Omental fat pad (tissue), 4 donors: ENCODE results near the gene TRIM60. TPM values are rescaled to one million over a fixed set of nuclear protein-coding genes. Genes with fewer than 3 reads are reported as not detected.
"Not testable (repeated sequence)": the region's sequence is repeated elsewhere in the genome, so short reads cannot be mapped to it uniquely, and the experiment has no call there.

Experiments used
- ATAC-seq: fragments of 150-250 bp; one replicate; pipeline ENCODE4 v1.9.1; 2016; ENCODE audit warnings: mild to moderate bottlenecking, moderate library complexity; ENCODE audit not compliant: low FRiP score
- DNase-seq: peaks from one replicate; pipeline ENCODE4 v3.0.0-alpha.2; 2019; ENCODE audit warnings: low spot score
- total RNA-seq, 4 donors: library from RNA; depleted of rRNA; stranded (reverse); fragments of >200 nt; gene quantifications; one replicate each; pipeline ENCODE4 v1.1.0, GENCODE V29; 2016
- TF ChIP-seq, protein P1 (sequence below), 3 donors: fragments of 450-650 bp; IDR thresholded peaks; one replicate each; pipeline ENCODE4 v1.5.1; 2016 to 2017; ENCODE audit warnings: antibody characterized with exemption in 3 of 3, mild to moderate bottlenecking in 3 of 3, moderate library complexity in 2 of 3

TRIM60 gene
- not detected for total RNA-seq

DNA sequence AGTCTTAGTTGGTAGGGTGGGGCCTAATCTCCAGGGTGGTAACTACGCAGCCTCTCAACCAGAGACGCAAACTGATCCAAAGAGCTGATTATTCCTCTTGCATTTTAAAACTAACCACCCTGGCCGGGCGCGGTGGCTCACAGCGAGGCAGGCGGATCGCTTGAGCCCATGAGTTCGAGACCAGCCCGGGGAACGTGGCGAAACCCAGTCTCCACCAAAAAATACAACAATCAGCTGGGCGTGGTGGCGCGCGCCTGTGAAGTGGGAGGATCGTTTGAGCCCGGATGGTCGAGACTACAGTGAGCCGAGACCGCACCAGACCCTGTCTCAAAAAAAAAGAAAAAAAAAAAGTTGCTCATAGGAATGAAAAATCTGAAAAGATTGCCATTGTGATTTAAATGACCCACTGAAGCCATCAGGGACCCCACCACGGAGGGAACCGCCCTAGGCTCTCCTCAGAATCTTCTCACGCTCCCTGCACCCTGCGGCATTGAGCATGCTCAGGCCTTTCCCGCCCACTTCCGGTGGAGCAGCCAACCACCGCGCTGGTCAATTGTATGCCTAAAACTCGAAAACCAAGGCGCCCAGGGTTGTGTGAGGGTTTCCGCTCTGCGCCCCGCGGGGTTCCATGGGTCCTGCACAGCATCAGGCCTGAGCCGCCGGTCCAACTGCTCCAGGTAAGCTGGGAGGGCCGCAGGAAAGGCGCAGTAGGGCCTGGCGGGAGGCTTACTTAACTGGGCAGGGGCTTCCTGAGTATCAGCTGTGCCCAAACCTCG is at the start of gene TRIM60:
Gene TRIM60 (plus strand): TSS at position 564 of the 776 bp plus-strand sequence. CDS start 8,074 bp downstream, outside the sequence.
- ATAC-seq (no peak), DNase-seq (no peak)
- TF ChIP-seq, protein P1, sequence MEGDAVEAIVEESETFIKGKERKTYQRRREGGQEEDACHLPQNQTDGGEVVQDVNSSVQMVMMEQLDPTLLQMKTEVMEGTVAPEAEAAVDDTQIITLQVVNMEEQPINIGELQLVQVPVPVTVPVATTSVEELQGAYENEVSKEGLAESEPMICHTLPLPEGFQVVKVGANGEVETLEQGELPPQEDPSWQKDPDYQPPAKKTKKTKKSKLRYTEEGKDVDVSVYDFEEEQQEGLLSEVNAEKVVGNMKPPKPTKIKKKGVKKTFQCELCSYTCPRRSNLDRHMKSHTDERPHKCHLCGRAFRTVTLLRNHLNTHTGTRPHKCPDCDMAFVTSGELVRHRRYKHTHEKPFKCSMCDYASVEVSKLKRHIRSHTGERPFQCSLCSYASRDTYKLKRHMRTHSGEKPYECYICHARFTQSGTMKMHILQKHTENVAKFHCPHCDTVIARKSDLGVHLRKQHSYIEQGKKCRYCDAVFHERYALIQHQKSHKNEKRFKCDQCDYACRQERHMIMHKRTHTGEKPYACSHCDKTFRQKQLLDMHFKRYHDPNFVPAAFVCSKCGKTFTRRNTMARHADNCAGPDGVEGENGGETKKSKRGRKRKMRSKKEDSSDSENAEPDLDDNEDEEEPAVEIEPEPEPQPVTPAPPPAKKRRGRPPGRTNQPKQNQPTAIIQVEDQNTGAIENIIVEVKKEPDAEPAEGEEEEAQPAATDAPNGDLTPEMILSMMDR (IDR thresholded peaks at IDR 0.05), result no peak

DNA sequence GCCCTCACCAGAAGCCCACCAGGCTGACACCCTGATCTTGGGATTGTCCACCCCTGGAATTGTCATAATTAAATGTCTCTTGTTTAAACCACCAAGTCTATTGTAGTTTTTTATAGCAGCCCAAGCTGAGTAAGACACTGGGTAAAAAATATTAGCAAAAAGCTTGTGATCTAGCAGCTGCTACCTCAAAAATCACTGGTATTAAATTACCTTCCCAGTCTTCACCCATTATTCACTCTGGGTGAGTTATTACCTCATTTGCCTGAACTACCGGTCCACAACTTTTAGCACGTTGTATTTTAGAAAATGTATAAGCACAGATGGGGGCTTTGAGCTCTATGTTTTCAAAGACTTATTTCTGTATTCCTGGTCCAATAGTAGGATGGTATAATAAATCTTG is 42.3 kb upstream of the TRIM60 start:
- TF ChIP-seq, protein P1 (IDR thresholded peaks at IDR 0.05), result no peak
- no peak for ATAC-seq
- DNase-seq, result no peak

DNA sequence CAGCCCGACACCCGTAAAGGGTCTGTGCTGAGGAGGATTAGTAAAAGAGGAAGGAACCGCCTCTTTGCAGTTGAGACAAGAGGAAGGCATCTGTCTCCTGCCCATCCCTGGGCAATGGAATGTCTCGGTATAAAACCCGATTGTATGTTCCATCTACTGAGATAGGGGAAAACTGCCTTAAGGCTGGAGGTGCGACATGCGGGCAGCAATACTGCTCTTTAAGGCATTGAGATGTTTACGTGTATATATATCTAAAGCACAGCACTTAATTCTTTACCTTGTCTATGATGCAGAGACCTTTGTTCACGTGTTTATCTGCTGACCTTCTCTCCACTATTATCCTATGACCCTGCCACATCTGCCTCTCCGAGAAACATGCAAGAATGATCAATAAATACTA is 41.0 kb upstream of the TRIM60 start:
- ATAC-seq, DNase-seq: not testable (repeated sequence)

DNA sequence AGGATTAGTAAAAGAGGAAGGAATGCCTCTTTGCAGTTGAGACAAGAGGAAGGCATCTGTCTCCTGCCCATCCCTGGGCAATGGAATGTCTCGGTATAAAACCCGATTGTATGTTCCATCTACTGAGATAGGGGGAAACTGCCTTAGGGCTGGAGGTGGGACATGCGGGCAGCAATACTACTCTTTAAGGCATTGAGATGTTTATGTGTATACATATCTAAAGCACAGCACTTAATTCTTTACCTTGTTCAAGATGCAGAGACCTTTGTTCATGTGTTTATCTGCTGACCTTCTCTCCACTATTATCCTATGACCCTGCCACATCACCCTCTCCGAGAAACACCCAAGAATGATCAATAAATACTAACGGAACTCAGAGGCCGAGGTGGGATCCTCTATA is 35.7 kb upstream of the TRIM60 start:
- not testable (repeated sequence) for DNase-seq, ATAC-seq

DNA sequence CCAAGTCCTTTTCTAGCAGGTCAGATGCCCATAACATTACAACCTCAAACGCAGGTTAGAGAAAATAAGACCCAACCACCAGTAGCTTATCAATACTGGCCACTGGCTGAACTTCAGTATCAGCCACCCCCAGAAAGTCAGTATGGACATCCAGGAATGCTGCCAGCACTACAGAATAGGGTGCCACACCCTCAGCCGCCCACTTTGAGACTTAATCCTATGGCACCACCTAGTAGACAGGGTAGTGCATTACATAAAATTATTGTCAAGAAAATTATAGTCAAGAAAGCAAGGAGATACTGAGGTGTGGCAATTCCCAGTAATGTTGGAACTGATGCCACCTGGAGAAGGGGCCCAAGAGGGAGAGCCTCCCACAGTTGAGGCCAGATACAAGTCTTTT is 34.5 kb upstream of the TRIM60 start:
- TF ChIP-seq, protein P1 (IDR thresholded peaks at IDR 0.05), result no peak
- ATAC-seq, result no peak
- DNase-seq, result no peak

DNA sequence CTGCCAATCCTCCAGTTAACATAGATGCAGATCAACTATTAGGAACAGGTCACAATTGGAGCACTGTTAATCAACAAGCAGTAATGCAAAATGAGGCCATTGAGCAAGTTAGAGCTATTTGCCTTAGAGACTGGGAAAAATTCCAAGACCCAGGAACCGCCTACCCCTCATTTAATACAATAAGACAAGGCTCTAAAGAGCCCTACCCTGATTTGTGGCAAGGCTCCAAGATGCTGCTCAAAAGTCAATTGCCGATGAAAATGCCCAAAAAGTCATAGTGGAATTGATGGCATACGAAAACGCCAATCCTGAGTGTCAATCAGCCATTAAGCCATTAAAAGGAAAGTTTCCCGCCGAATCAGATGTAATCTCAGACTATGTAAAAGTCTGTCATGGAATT is 33.9 kb upstream of the TRIM60 start:
- TF ChIP-seq, protein P1 (IDR thresholded peaks at IDR 0.05), result no peak
- DNase-seq (no peak), ATAC-seq (no peak)

DNA sequence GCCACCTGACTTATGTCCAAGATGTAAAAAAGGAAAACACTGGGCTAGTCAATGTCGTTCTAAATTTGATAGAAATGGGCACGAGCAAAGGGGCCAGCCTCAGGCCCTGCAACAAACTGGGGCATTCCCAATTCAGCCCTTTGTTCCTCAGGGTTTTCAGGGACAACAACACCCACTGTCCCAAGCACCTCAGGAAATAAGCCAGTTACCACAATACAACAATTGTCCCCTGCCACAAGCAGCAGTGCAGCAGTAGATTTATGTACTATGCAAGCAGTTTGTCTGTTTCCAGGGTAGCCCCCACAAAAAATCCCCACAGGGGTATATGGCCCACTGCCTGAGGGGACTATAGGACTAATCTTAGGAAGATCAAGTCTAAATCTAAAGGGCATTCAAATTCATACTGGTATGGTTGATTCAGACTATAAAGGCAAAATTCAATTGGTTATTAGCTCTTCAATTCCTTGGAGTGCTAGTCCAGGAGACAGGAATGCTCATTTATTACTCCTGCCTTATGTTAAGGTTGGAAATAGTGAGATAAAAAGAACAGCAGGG is 33.2 kb upstream of the TRIM60 start:
- DNase-seq, result not testable (repeated sequence)

DNA sequence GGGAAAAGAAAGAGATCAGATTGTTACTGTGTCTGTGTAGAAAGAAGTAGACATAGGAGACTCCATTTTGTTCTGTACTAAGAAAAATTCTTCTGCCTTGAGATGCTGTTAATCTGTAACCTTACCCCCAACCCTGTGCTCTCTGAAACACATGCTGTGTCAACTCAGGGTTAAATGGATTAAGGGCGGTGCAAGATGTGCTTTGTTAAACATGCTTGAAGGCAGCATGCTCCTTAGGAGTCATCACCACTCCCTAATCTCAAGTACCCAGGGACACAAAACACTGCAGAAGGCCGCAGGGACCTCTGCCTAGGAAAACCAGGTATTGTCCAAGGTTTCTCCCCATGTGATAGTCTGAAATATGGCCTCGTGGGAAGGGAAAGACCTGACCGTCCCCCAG is 29.8 kb upstream of the TRIM60 start:
- ATAC-seq, DNase-seq: not testable (repeated sequence)

More for the DNA sequence above, 33.2 kb upstream of the TRIM60 start:
- ATAC-seq, result not testable (repeated sequence)

DNA sequence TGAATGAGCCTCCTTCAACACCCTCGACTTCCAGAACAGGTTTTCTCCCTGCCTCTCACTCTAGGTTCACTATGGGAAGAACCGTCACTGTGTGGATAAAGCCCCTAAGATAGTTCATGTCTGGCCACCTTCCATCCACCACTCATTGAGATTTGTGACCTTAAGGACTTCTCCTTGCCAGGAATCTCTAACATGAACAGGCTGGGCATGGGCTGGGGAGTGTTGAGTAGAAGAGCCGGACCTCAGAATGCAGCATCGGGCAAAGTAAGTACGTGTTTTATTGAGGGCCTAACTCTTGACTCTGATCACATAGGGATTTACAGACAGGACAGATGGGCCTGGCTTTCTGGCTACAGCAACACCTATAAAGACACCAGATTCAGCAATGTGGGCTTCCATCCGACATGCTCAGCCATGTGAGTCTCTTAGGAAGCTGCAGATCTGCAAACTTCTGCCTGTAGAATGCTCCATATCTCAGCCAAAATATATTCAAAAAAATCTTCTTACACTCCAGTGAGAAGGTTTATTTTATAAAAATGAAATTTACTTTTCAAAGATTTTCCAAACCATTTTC is 26.4 kb upstream of the TRIM60 start:
- DNase-seq (no peak), ATAC-seq (no peak)
- TF ChIP-seq, protein P1 (IDR thresholded peaks at IDR 0.05), result no peak
